Activated CD4-positive, alpha-beta T cell treated with anti-CD3 and anti-CD28 coated beads, Interleukin-2, amount 50 U/mL, for 48 hours (primary cell): ENCODE data around the gene TPCN2.
"Not testable (repeated sequence)": the region's sequence is repeated elsewhere in the genome, so short reads cannot be mapped to it uniquely, and the experiment has no call there.

Source experiments
- DNase-seq, 2 experiments: peaks; one replicate each; pipeline ENCODE4 v3.0.0-alpha.2; 2020

Gene TPCN2

DNA sequence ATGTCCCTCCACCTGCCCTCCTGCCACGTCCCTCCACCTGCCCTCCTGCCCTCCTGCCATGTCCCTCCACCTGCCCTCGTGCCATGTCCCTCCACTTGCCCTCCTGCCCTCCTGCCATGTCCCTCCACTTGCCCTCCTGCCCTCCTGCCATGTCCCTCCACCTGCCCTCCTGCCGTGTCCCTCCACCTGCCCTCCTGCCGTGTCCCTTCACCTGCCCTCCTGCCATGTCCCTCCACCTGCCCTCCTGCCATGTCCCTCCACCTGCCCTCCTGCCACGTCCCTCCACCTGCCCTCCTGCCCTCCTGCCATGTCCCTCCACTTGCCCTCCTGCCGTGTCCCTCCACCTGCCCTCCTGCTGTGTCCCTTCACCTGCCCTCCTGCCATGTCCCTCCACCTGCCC is 28.2 kb downstream of the TPCN2 start:
- not testable (repeated sequence) for DNase-seq

DNA sequence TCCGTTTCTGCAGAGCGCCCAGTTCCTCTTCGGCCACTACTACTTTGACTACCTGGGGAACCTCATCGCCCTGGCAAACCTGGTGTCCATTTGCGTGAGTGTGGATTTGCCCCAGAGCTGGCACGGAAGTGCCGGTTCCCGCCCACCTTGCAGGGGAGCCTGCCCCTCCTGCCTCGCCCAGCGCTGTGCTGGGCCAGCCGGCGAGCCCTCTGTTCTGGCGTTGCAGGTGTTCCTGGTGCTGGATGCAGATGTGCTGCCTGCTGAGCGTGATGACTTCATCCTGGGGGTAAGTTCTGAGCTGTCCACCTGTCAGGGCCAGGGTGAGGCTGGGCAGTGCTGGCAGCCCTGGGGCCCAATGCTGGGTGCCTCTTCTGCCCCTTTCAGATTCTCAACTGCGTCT is 29.8 kb downstream of the TPCN2 start:
- DNase-seq: no peak

DNA sequence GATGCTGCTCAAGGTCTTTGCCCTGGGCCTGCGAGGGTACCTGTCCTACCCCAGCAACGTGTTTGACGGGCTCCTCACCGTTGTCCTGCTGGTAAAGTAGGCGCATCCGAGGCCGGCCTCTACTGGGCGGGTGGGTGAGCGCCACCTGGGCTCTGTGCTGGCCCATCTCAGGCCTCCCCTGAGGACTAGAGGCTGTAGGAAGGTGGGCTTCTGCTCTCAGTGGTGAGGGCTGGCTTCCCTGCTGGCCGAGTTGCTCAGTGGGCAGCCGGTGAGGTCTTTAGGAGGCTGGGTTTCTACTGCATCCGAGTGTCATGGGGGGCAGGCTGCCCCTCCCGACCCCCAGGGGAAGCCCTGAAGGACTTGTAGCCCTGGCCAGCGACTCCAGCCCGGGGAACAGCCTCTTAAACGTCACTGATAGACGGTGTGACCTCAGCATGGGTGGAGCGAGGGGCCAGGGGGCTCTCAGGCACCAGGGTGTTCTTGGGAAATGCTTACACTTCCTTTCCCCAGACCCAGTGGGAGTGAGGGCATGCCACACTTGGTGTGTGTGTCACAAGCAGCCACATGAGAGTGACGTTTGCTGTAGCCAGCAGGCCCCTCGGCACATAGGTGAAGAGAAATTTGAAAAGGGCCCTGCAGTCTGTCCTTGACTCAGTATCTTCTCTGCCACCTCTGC is 30.3 kb downstream of the TPCN2 start:
- DNase-seq: no peak

DNA sequence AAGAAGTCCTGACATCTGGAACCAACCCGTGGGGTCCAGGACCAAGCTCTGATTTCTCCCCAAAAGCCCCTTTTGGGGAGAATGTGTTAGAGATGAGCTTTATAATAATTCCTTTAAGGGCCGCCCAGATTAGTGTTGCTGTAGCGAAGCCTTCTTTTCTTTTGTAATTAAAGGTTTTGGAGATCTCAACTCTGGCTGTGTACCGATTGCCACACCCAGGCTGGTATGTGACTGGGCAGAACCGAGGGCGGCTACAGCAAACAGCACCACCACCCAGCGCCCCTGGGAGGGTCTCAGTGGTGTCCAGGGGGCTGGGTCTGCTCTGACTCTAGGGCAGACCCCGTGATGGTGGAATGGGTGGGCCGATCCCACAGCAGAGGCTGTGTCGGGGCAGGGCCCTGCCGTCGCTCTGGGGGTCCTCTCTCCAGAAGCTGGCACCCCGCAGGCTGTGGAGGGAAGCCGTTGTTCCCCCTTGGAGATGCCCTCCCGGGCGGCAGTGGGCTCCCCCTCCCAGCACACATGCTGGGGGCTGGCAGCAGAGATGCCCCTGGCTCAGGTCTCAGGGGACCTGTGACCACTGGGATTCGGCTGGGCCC is 31.0 kb downstream of the TPCN2 start:
- DNase-seq: no peak

DNA sequence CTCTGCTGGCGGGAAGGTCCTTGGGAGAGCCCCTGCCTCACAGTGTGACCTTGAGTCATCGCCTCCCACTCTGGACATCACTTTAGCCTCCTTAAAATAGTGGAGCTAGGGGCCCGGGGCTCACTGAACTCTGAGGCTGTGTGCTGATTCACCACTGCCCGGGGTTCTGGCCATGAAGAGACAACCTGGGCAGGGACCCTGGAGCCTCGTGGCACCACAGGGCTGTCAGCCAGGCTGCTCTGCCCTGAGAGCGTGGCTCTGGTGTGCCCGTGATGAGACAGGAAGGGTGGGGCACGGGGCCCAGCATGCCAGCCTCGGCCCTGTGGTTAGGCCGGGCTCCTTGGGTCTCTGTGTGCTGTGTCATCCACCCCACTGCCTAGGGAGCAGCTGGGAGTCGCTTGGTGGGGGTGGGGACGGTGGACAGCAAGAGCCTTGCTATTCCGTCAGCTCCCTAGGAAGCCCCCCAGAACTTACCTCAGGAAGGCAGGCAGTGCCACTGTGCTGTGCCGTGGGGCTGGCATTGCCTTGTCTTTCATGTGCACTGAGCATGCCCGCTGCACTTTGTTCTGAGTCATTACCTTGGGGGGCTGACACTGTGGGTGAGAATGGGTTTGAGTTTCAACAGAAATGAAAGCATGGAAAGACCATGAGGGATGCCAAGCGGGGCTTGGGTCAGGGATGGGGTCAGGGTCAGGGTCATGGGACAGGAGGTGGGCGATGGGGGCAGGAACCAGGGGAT is 31.7 kb downstream of the TPCN2 start:
- peak; percentile 19 to 21 for DNase-seq

DNA sequence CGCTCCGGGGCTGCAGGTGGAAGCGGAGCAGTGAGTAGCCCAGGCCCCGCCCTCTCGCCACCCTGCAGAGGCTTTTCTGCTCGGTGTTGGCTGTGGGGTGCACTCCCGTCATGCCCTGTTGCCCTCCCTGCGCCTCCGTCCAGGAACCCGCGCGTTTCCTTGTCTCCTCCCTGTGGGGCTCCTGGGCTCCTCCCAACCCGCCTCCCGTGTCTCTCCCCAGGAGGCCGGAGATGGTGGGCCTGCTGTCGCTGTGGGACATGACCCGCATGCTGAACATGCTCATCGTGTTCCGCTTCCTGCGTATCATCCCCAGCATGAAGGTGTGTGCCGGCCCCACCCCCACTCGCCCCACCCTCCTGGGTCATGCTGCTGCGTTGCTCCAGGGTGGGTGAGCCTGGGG is 32.4 kb downstream of the TPCN2 start:
- no peak for DNase-seq

DNA sequence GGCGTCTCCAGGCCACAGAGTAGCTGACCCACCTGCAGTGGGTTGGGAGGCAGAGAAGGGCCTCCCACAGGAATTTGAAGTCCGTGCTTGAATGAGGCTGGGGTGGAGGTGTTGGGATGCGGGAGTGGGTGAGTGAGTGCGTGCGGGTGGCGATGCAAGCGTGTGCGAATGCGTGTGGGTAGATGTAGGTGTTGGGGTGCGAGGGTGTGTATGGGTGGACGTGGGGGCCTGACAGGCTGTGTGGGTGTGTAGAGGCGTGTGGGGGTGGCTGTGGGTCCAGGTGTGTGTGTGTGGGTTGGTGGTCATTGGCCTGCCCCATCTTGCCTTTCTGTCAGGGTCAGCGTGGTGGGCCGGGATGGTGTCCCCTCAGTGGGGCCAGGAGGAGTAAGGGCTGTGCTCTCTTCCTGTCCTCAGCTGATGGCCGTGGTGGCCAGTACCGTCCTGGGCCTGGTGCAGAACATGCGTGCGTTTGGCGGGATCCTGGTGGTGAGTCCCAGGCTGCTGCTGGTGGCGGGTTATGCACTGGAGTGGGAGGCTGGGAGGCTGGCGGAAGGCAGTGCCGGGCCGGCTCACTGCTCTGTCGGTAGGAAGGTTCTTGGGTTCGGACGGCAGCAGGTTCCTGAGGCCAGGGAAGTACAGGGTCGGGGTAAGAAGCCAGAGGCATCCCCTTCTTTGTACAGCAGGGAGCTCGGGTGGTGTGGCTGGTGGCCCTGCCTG is 35.0 kb downstream of the TPCN2 start:
- no peak for DNase-seq

DNA sequence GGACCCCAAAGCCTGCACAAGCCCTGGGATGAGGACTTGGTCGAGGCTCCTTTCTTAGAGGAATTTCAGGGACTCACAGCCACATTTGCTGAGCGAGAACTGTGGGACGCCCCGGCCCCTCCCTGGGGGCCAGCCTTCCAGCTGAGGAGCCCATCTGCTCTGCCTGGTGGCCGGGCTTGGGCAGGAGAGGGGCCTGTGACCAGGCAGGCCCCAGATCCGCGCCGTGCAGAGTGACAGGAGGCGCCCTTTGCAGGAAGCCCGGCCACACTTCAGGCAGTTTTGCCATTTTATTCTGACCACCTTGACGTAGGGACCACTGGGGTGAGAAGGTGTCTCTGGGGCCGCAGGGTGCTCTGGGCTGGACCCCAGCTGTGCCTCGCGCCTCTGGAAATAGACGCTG is 35.6 kb downstream of the TPCN2 start:
- DNase-seq: no peak

DNA sequence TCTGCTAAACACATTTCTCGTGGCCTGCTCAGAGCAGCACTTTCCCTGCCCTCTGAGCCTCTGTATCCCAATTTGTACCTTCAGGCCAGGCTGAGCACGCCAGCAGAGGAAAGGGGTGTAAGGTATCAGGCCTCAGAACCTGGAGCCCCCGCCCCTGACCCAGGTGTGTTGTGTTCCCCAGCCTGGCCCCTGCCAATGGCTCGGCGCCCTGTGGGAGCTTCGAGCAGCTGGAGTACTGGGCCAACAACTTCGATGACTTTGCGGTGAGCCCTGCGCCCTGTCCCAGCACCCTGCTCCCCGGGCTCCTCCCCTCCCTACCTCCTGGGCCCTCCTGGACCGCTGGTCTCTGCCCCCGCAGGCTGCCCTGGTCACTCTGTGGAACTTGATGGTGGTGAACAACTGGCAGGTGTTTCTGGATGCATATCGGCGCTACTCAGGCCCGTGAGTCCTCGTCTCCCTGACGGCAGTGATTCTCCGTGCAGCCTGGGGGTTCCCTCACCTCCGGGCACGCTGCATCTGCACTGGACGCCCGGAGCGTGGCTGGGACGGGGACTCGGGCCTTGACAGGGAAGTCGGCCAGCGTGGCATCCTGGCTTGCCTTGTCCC is 36.9 kb downstream of the TPCN2 start:
- no peak for DNase-seq

DNA sequence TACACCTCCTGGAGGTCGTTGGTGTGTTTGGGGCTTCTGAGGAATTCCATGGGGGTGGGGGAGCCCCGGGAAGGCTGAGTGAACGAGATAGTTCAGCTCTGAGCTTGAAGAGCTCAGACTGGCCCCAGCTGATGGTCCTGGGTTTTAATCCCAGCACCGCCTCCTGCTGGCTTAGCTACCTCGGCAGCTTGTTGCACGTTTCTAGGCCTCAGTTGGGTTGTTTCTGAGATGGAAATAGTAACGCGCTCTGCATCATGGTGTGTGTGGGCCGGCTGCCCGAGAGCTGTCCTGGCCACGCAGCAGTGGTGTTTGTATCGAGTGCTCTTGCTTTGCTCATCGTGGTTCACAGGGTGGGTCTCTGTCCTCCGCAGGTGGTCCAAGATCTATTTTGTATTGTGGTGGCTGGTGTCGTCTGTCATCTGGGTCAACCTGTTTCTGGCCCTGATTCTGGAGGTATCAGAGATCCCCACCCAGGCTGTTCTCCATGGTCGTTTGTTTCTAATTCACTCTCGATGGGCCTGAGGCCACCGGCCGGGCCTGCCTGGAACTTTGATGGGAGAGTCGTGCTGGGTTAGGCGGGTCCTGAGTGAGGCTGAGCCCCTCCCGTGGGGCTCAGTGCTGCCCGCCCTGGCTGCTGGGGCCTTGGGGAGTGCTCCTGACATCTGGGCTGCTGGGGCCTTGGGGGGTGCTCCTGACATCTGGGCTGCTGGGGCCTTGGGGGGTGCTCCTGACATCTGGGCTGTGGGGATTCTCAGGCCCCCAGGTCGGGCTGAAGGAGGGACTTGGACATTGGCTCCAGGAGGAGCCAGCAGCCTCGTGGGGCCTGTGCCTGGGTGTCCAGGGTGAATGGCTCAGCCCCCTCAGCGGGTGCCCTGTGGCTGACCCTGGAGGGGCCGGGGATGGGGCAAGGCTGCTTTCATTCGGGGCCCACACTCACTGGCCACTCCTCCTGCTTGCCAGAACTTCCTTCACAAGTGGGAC is 37.7 kb downstream of the TPCN2 start:
- DNase-seq: no peak

DNA sequence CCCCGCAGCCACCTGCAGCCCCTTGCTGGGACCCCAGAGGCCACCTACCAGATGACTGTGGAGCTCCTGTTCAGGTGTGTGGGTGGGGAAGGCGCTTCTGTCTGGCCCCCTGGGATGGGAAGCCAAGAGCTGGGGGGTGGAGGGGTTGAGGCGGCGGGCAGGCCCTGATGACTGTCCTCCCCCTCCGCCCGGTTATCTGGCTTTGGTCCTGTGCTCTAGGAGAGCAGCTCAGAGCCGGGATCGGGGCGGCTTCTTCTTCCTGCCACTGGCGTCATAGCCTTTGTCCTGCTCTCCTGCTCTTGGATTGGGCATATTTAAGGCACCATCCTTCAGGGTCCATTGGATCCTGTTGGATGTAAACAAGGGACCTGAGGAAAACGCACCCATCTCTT is 38.4 kb downstream of the TPCN2 start:
- DNase-seq: no peak

DNA sequence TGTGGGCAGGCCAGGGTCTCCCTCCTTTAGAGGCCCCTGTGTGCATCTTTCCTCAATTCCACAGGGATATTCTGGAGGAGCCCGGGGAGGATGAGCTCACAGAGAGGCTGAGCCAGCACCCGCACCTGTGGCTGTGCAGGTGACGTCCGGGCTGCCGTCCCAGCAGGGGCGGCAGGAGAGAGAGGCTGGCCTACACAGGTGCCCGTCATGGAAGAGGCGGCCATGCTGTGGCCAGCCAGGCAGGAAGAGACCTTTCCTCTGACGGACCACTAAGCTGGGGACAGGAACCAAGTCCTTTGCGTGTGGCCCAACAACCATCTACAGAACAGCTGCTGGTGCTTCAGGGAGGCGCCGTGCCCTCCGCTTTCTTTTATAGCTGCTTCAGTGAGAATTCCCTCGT is 39.1 kb downstream of the TPCN2 start:
- no peak for DNase-seq

DNA sequence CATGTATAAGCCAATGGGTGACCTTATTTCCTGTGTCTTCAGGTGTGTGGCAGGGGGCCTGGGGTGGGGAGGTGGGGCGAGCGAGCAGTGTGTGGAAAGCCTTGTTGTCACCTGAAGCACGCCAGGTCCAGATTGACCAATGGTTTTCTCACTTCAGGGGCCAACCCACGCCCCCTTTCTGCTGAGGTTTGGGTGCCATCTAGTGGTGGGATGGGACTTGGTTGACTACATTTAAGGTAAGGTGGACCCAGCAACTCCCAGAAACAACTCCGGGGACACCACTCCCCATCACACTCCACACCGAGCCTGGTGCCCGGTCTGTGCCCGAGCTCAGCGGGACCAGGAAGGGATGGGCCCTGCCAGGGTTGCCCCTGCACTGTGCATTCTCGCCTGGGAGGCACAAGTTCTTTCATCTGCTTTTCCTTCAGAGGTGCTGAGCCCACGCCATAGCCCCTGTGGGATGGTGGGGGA is 40.0 kb downstream of the TPCN2 start:
- peak; percentile 66 to 73 for DNase-seq

DNA sequence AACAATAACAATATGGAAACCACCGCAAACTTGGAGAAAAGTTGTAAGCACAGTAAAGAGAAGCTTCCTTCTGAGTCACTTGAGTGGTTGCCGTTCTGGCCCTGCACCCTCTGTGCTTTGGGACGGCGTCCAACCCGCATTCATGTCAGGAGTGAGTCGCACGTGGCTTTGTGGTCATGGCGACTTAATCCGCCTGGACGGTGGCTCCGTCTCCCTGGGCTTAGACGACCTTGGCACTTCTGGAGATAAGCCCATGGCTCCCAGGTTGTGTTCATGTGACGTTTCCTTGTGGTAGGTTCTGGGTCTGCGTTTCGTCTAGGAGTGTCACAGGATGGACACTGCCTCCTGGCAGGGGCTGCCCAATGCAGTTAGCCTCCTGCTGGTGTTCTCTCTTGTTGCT is 40.5 kb downstream of the TPCN2 start:
- peak in 1 of 2 experiments; percentile 11 for DNase-seq

DNA sequence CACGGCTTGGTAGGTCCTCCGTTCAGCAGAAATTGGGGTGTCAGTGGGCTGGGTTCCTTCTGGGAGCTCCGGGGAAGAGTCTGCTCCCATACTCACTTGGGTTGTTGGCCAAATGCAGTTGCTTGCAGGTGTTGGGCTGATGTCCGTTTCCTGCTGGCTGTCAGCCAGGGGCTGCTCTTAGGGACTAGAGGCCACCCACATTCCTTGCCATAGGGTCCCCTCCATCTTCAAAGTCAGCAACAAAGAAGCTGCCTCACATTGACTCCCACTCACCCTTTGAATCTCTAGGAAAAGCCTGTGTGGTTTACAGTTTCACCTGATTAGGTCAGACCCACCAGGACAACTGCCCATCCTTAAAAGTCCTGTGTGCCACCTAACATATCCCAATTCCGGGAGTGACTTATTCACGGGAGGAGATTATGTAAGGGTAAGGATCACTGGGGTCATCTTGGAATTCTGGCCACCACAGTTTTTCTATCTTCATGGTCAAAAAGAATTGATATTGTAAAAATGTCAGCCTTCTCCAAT is 43.0 kb downstream of the TPCN2 start:
- no peak for DNase-seq

DNA sequence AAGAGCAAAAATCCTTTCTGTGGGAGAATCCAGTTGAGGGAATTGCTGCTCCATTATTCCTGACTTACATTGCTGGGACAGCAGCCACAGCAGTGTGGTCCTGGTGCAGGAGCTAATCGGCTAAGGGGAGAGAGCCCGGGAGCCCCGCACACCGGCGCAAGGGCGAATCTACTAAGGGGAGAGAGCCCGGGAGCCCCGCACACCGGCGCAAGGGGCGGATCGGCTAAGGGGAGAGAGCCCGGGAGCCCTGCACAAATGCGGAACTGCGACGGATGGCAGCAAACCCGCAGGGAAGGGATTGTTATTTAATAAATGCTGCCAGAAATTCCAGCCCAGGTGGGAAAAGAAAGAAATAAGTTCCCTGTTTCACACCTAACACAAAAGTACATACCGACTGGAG is 43.5 kb downstream of the TPCN2 start:
- DNase-seq: no peak

DNA sequence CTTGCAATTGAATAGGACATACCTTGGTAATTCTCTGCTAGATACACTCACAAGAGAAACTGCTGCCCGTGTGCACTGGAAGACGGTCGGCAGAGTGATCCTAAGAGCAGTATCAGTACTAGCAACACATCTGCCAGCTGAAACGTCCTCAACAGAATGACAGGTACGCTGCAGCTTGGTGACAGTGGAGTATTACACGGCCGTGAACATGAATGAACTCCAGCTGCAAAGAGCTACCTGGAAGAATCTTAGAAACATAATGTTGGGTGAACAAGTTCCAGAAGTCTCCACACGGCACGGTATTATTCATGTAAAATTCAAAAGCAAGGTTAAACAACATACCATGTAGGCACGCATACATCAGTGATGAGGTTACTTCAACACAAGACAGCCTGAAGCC is 44.4 kb downstream of the TPCN2 start:
- no peak for DNase-seq

DNA sequence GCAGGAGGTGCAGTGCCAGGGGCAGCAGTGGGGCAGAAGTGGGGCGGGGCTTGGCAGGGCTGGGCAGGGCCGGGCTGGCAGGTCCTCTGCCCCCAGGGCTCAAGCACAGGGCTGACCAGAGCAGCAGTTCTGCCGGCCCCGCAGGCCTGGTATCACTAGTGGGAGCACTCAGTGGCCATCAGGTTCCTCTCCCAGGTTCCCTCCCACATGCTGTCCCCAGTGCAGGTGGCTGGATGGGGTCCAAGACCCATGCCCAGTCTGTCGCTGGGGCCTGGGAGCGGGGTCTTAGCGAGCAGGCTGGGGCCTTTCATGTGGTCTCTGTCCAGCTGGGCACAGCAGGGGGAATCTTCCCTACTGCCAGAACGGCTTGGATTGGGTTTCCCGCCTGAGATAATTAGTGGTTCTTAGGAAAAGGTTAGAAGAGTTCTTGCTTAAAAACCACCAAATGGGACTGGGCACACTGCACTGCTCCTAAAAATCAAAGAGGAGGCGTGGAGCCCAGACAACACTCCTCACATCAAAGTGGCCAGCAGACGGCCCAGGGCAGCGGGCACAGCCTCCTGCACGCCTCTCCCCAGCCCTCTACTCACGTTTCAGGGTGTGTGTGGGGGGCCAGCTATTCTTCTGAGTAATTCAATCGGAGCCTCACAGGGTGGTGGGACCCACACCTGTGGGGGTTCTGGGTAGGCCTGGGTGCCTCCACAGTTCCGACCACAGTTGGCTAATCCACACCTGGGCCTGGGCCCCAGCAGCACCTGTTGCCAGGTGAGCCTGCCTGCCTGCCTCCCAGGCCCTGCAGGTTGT is 45.6 kb downstream of the TPCN2 start:
- no peak for DNase-seq

DNA sequence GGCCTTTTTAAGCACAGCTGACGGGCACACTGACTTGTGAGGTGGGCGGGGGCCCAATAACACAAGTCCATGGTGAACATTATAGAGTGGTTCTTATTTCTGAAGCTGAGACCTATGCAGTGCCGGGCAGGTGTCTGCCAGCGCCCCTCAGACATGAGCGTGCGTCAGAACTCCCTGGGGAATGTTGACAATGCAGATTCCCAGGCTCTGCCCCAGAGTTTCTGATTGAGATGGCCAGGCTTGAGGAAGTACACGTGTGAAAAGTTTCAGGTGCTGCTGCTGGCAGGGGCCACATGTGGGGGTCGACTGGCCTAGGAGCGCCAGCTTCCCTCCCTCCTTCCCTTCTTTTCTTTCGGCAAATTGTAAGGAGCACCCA is 46.2 kb downstream of the TPCN2 start:
- no peak for DNase-seq

DNA sequence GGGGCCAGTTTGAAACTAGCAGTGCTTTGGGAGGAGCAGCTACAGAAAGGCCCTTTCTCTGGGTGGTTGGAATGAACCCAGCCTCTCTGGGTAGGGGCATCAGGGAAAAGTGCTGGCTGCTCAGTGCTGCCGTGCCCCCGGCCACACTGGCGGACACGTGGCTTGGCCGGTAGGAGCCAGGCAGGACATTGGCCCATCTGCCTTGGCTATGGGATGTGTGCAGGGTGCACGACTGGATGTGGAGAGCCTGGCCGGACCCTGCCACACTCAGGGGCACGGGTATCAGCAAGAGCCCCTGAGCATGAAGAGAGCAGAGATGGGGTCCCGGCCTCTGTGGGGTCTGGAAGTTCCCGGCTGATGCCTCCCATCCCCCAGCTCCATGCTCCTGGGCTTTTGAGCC is 46.6 kb downstream of the TPCN2 start:
- no peak for DNase-seq

DNA sequence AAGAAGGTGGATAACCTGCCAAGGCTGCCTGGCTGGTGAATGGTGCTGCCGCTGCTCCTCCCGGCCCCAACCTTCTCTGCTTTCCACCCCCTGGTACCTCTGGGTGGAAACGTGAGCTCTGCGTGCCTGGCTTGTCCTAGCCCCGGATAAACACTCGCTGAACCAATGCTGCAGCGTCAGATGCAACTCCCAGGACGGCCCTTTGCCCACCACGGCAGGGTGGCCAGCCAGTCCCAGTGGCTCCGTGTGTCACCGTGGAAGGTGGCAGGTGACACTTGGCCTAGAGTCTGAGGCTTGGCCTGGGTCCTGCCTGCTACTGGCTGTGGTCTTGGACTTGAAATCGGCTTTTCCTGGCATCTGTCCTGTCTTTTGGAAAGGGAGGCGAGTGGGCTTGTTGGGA is 47.7 kb downstream of the TPCN2 start:
- DNase-seq: no peak
